ENCODE data around the gene ATP5ME.
"Not testable (repeated sequence)": the region's sequence is repeated elsewhere in the genome, so short reads cannot be mapped to it uniquely, and the experiment has no call there.

ATP5ME gene

DNA sequence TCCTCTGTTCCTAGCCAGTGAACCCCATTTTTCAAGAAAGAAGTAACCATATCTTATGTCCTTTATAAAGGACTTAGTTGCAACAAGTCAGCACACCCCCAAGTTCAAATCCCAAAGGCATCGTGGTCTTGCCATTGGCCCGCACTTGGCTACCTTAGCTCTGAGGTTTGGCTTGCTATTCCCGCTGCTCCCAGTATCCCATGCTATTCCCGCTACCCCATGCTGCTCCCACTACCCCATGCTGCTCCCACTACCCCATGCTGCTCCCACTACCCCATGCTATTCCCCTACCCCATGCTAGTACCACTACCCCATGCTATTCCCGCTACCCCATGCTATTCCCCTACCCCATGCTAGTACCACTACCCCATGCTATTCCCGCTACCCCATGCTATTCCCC is 5.9 kb downstream of the ATP5ME start:
- not testable (repeated sequence) for DNase-seq (ENCODE audit: low spot score)

- DNase-seq (ENCODE audit: low spot score): no peak
These were observed 6.5 kb downstream of the ATP5ME start for GRCh38 chr4:667545-667925.

- no peak for DNase-seq (ENCODE audit: low spot score)
These were observed 7.1 kb downstream of the ATP5ME start for GRCh38 chr4:666822-667544.

DNA sequence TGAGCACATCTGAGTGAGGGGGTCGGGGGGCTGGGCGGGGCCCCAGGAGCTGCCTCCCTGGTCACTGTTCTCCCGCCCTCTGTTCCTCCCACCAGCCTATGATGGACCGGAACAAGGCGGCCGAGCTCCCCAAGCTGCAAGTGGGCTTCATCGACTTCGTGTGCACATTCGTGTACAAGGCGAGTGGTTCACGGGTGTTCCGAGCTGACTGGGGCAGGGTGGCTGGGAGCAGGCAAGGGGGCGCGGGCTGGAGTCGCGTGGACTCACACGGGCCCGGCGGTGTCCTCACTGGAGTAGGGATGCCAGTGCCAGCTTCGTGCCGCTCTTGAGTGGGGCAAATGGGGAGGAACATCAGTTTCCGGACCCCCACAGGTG is 7.7 kb downstream of the ATP5ME start:
- DNase-seq (ENCODE audit: low spot score): no peak

DNA sequence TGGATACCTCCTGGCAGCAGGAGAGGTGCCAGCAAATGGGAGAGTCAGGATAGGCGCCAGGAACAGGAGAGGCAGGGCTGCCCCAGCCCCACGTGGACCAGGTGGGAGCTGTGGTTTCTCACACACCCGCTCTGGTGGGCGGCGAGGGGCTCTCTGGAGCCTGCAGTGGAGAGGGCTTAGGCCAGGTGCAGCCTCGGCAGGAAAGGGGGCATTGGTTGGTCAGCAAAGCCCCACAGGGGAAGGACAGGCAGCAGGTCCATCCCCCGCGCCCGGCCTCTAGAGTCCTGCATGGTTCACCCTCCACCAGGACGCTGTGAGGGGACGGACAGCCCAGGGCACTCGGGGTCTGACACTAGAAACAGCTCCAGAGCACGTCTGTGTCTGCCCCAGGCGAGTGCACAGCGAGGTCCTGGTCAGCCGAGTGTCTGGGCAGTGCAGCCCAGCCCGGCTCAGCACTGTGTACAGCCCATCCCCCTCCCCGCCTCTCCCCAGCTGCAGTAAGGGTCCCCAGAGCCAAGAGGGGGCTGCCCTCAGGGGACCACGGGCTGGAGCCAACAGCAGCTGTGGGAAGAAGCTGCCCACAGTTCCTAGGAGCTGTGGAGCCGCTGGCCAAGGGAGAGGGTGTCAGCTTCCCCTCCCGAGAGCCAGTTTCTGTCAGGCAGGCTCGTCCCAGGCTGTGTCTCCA is 8.2 kb downstream of the ATP5ME start:
- no peak for DNase-seq (ENCODE audit: low spot score)

DNA sequence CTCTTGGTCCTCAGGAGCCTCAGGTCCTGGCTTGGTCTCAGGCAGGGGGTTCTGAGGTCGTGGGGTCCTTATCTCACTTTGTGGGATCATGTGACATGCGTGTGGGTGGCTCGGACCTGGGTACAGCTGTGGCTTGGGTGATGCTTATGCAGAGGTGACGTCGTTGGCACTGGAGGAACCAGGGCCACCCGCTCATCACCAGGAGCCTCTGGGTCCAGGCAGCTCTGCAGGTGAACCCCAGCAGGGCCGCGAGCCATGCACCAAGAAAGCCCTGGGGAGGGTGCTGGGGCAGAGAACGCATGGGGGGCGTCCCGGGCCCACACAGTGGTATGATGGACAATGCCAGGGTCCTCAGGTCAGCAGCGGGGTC is 8.7 kb downstream of the ATP5ME start:
- DNase-seq (ENCODE audit: low spot score): no peak

GRCh38 chr4:664713-665231 is 9.3 kb downstream of the ATP5ME start:
- no peak for DNase-seq (ENCODE audit: low spot score)

DNA sequence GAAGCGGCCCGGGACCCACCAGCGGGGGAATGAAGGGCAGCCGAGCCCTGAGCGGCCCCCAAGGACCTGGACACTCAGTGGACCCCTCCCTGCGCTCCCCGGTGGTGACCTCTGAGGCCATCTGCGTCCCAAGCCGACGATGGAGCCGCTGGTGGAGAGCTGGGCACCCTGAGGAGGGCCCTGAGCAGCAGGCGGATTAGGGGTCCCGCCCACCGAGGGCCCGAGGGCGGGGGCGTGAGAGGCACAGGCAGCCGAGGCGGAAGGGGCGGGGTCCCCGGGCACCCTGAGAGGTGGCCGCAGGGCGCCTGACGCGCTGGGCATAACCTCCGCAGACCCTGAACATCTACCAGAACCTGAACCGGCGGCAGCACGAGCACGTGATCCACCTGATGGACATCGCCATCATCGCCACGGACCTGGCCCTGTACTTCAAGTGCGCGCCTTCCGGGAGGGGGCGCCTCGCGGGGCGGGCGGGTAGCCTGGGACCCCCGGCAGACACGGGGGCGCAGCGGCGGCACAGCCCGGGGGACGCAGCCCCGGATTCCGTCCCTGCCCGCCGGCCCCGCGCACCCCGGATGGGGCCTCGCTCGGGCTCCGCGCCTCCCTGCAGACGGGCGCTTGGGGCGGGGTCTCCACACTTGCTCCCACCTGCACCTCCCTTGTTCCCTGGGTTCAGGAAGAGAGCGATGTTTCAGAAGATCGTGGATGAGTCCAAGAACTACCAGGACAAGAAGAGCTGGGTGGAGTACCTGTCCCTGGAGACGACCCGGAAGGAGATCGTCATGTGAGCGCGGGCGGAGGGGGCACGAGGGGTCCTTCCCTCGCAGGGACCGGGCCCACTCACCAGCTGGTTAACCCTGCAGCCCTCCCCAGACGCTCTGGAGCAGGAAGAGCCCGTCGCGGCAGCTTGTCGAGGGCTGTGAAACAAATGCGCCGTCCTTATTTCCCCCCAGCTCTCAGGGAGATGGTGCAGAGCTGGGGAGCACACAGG is 10.3 kb downstream of the ATP5ME start:
- DNase-seq (ENCODE audit: low spot score): peak; percentile 73

DNA sequence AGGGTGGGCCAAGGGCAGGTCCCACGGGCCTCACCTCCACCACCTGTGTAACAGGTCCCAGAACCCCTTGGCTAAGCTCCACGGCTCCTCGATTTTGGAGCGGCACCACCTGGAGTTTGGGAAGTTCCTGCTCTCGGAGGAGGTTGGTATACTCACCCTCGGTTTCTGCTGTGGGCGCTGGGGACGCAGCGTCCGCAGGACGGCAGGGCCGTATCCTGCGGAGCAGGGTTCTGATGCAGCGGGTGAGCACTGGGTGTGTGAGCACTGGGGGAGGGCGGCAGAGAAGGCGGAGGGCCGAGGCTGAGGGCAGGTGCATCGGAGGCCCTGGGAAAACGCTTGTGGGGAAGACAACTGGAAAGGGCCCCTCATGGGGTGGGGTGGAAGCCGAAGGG is 11.0 kb downstream of the ATP5ME start:
- no peak for DNase-seq (ENCODE audit: low spot score)

DNA sequence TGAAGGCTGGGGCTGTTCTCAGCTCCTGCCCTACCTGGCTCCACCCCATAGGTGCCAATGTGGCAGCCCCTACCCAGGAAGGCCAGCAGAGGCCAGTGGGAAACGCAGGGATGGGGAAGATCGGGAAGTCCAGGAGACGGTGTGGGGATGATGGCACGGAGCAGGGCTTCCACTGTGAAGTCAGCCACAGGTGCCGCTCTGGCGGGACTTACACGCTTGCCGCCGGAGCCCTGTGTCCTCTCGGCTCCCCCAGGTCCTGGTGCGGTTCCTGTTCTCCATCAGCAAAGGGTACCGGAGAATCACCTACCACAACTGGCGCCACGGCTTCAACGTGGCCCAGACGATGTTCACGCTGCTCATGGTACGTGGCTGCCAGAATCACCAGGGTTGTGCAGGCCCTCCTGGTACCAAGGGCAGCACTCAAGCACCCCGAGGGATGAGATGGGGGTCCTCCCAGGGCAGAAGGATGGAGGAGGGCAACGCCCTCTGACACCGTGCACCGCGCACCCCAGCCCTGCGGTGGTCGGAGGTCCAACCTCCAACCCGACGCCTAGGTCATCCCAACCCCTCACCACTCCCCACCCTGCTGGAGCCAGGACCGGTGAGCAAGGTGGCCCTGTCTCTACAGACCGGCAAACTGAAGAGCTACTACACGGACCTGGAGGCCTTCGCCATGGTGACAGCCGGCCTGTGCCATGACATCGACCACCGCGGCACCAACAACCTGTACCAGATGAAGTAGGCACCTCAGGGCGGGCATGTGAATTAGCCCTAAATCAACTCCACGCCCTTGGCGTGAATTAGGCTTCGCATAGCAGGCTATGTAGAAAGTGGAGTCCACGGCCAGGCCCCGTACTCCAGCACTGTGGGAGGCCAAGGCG is 12.0 kb downstream of the ATP5ME start:
- DNase-seq (ENCODE audit: low spot score): no peak

DNA sequence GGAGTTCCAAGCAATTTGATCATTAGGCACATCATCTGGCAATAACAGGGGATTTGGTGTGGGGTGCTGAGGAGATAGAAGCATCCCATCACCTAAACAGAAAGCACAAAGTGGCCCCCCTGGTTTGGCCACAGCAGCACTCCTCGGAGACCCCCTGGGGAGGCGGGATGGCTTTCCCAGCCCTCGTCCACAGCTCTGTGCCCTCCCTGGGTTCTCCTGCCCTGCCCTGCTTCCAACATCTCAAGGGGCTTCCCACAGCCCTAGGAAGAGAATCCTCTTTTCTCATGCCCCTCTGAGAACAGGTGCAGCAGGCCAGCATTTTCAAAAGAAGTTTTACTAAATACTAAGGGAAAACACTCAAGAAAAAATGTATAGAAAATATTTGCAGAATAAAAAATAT is 12.8 kb downstream of the ATP5ME start:
- no peak for DNase-seq (ENCODE audit: low spot score)

DNA sequence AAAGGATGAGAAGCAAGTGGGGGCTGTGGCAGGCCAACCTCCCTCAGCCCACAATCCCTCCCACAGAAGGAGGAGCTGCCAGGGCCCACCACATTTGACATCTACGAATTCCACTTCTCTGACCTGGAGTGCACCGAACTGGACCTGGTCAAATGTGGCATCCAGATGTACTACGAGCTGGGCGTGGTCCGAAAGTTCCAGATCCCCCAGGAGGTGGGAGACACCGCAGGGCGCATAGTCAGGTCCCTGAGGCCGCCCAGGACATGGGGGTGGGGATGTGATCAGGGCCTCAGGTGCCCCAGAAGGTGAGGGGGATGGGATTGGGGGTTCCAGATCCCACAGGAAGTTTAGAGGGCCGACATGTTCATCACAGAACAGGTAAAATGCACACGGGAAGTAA is 13.7 kb downstream of the ATP5ME start:
- no peak for DNase-seq (ENCODE audit: low spot score)

DNA sequence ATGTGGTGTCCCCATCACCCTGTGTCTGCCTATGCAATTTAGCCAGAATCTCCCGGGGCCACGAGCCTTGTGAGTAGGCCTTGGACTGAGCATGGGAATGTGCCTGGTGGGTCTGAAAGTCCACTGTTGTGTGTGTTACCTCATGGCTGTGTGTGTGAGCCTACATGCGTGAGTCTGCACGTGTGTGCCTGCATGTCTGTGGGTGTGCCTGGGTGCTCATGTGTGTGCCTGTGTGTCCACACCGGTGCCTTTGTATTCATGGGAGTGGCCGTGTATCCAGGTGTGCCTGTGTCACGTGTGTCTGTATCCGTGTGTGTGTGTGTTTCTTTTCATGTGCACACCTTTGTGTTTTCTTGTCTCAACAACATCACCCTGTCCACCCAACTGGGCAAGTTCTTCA is 14.2 kb downstream of the ATP5ME start:
- DNase-seq (ENCODE audit: low spot score): no peak

DNA sequence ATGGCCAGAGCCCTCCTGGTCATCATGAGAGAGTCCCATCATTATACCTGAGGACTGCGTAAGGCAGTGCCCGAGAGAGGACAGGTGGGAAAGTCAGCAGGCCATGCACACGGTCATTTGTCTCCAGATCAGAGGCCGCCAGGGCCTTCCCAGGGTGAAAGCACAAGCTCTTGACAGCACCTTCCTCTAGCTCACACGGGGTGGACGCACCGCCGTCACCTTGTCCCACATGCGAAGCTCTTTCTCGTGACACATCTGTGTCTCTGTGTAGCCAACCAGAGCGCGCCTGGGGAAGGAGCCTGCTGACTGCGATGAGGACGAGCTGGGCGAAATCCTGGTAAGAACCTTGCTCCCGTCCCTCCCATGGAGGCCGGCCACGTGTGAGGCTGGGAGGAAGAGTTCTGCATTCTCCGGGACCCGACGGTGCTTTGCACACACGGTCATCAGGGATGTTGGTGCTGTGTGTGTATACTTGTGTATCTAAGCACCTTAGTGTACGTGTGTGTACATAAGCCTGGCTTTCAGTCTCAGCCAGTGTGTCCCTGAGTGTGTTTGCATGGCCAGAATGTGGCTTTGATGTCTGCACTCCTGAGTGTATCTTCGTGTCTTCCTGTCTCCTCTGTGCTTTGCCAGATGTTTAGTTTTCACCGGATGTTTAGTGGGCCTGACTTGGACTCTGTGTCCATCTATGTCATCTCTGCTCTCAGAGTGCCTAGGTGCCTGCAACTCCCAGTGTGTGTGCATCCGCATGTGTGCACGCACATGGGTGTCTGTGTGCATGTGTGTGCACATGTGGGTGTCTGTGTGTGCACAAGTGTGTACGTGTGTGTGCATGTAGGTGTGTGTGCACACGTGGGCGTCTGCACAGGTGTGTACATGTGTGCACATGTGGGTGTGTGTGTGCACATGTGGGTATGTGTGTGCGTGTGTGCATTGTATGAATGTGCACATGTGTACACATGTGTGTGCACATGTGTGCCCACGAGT is 15.1 kb downstream of the ATP5ME start:
- no peak for DNase-seq (ENCODE audit: low spot score)

DNA sequence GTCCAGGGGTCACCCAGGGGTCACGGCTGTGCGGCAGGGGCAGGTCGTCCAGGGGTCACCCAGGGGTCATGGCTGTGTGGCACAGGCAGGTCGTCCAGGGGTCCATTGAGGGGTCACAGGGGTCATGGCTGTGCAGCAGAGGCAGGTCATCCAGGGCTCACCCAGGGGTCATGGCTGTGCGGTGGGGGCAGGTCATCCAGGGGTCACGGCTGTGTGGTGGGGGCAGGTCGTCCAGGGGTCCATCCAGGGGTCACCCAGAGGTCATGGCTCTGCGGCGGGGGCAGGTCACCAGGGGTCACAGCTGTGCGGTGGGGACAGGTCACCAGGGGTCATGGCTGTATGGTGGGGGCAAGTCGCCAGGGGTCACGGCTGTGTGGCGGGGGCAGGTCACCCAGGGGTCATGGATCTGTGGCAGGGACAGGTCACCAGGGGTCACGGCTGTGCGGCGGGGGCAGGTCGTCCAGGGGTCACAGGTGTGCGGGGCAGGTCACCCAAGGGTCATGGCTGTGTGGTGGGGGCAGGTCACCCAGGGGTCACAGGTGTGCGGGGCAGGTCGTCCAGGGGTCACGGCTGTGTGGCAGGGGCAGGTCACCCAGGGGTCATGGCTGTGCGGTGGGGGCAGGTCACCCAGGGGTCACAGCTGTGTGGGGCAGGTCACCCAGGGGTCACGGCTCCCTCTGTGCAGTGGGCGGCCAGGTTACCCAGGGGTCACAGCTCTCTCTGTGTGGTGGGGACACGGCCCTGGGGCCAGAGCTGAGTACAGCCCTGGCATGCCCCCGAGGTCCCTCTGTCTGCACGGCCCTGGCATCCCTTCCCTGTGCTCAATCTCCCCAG is 16.0 kb downstream of the ATP5ME start:
- no peak for DNase-seq (ENCODE audit: low spot score)

DNA sequence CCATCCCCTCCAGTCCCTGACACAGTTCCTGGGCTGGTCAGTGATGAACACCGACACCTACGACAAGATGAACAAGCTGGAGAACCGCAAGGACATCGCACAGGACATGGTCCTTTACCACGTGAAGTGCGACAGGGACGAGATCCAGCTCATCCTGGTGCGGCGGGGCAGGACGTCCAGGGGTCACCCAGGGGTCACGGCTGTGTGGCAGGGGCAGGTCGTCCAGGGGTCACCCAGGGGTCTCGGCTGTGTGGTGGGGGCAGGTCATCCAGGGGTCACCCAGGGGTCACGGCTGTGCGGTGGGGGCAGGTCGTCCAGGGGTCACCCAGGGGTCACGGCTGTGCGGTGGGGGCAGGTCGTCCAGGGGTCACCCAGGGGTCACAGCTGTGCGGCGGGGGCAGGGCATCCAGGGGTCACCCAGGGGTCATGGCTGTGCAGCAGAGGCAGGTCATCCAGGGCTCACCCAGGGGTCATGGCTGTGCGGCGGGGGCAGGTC is 16.7 kb downstream of the ATP5ME start:
- DNase-seq (ENCODE audit: low spot score): no peak

- no peak for DNase-seq (ENCODE audit: low spot score)
These were observed 17.4 kb downstream of the ATP5ME start for GRCh38 chr4:656436-657337.

DNA sequence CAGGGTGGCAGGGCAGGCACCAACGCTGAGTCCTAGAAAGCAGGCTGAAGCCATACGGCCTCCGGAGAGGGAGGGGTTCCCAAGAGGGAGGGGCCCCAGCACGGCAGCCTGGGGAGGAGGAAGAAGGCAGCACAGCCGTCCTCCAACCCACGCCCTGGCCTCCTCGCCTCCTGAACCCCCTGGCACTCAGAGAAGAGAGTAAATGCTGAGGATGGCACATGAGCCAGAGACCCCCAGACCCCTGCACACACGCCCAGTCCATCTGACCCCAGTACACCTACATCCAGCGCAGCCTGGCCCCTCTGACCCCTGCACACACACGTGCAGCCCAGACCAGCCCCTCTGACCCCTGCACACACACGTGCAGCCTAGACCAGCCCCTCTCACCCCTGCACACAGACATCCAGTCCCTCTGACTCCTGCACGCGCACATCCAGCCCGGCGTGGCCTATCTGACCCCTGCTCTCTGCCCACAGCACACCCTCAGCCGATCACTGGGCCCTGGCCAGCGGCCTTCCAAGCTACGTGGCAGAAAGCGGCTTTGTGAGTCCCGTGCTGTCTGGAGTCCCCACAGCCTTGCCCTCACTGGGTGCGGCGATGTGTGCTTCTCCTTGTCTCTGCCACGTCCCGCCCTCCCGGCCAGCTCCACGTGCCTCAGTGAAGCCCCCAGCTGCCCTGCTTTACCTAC is 18.5 kb downstream of the ATP5ME start:
- DNase-seq (ENCODE audit: low spot score): no peak
